GM21360 (cell line): Measurements from ENCODE around the gene CHCHD5.
A peak's percentile ranks its signal among the peaks of the same experiment; 100 is the strongest.

Experiments used
- ATAC-seq: cut with Tn5 transposase; IDR thresholded peaks from one replicate; pipeline ENCODE4 v1.9.1; 2021; ENCODE audit warnings: mild to moderate bottlenecking, moderate library complexity; ENCODE audit not compliant: unreplicated experiment

The CHCHD5 gene

DNA sequence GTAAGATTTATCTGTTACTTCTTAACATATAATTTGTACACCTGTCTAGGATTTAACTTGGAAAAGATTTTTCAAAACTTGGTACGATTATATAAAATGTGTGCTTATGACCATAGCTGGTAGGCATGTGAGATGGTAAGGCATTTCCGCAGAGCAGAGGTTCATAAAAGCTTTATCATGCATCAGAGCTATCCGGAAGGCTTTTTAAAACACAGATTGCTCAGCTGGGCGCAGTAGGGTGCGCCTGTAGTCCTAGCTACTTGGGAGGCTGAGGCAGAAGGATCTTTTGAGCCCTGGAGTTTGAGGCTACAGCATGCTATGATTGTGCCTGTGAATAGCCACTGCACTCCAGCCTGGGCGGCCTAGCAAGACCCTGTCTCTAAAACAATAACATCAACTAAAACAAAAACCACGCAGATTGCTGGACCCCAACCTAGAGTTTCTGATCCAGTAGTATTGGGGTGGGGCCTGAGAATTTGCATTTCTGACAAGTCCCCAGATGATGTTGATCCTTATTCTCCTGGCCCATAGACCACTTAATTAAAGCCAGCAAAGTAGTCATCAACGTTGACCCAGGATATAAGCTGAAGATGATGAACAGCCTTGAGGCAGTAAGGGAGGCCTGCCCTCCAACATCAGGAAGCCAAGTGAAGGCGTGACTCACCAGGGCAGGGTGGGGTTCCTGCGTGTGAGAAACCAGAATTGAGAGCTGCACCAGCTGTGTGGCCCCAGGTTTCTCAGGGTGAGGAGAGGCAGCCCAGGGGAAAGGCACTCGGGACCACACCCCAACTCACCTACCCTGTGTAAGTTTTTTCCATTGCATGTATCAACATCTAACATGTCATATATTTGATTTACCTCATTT lies 39.7 kb downstream of the CHCHD5 start:
- peak; percentile 52 for ATAC-seq

GRCh38 chr2:112625474-112626114 lies 41.2 kb downstream of the CHCHD5 start:
- no peak for ATAC-seq

DNA sequence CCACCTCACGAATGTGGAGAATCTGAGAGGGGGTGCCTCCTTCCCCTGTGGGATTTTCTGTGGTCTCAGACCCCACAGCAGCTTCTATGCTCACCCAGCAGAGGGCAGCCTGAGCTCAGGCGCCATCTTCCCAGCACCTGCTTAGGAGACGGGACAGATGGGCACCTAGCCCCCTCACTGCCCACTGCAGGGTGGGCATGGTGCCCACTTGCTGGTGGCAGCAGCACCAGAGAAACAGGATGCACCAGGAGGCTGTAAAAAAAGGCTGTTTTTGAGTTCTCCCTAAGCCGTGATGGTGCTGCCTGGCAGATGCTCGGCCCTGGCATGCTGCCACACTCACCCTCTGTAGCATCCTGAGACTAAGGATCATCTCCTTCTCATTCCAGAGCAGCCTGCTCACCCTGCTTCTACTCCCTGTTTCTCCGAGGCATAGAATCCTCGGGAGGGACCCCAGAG lies 42.2 kb downstream of the CHCHD5 start:
- ATAC-seq: no peak

GRCh38 chr2:112627060-112628040 lies 42.9 kb downstream of the CHCHD5 start:
- no peak for ATAC-seq

DNA sequence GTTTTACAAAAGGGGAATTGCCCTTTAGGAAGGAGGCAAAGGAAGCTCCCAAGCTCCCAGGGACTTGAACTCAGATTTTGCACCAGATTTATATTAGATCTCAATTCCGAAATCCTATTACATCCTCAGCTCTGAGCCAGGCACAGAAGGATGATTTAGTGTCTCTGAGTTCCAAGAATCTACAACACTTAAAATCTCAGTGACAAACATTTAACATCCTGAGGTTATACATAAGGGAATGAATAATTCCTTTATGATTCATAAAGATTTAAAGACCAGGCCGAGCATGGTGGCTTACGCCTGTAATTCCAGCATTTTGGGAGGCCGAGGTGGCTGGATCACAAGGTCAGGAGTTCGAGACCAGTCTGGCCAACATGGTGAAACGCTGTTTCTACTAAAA lies 44.8 kb downstream of the CHCHD5 start:
- no peak for ATAC-seq

DNA sequence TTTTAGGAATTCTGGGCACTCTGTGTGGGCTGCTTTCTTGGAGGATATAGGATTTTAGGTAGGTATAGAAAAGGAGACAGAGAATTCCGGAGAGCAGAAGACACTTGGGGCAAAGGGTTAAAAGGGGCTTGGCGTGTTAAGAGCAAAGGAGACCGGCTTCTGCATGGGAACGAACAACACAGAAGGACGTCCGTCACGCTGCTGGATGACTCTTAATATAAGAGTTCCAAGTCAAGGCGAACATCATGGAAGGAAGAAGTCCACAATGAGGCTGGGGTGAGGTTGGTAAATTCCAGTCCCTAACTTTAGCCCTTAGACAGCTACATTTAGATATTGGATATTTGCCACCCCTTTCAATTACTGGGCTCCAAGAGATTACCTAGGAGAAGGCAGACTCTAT lies 45.4 kb downstream of the CHCHD5 start:
- ATAC-seq: no peak

- ATAC-seq: no peak
Measured at GRCh38 chr2:112630268-112630667, 45.9 kb downstream of the CHCHD5 start.

DNA sequence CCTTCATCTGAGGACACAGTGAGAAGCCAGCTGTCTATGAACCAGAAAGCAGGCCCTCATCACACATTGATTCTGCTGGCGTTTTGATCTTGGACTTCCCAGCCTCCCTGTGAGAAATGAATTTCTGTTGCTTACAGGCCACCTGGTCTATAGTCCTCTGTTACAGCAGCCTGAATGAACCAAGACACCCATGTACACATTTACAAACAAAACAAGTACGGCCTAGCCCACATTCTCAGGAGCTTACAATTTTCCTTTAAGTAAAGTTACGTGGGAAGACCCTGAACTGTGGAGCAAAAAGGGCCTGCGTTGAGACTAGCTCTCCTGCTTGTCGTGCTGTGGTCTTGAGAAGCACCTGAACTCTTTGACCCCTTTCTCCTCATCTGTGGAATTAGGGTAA lies 49.3 kb downstream of the CHCHD5 start:
- ATAC-seq: no peak

DNA sequence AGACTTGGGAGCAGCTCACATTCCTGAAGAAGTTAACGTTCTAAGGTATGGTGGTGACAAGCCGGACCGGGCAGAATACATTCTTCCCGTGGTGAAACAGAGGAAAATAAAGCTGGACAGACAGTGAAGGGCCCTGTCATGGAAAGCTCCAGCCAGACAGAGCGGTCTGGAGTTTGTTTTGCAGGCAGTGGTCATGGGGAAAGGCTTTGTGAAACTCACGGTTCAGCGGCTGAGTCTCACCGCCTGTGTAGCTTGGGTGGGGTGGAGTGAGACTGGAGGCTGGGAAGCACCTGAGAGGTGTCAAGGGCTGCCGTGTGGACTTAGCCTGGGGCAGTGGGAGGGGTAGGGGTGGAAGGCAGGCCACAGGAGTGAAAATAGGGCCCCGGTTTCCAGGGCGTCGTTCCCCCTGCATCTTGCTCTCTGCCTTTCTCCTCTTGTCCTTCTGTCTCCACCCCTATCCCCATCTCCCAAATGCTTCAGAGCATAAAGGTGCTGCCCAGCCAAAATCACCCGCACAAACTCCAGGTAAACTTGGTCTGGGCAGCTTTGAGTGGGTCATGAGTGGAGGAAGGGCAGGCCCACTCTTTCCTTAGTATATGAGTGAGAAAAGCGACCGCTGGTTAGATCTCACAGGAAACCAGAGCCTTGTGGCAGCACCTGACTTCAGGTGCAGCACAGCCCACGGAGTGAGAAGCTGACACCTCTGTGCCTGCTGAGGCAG lies 49.9 kb downstream of the CHCHD5 start:
- no peak for ATAC-seq

DNA sequence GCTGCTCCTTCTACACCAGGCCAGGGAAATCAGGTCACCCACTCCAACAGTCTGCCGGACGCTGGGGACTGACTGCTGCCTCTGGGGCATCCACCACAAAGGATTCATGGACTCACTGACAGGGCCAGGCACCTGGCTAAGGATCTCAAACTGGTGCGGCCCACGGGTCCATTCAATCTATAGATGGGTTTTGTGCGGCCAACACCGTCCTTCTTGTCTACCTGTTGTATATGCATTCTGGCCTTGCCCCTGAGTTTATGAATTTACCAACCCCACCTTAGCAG lies 50.4 kb downstream of the CHCHD5 start:
- no peak for ATAC-seq

- ATAC-seq: no peak
Measured at GRCh38 chr2:112636605-112637288, 52.3 kb downstream of the CHCHD5 start.

DNA sequence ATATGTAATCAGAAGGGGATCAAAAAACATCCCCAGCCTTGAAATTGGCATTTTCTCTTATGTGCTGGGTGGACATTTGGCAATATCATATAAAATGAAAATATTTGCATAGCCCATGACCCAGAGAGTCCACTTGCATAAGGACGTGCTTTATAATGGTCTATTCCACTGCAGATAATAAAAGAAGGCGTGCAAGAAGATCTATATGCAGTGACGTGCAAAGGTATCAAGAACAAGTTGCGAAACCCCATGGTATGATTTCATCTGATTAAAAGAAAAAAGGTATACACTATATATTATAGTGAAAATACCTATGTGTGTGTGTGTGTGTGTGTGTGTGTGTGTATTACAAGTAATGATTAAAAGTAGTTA lies 52.9 kb downstream of the CHCHD5 start:
- no peak for ATAC-seq
